ENCODE results near the gene TRAPPC8.

- TF ChIP-seq, protein P1, sequence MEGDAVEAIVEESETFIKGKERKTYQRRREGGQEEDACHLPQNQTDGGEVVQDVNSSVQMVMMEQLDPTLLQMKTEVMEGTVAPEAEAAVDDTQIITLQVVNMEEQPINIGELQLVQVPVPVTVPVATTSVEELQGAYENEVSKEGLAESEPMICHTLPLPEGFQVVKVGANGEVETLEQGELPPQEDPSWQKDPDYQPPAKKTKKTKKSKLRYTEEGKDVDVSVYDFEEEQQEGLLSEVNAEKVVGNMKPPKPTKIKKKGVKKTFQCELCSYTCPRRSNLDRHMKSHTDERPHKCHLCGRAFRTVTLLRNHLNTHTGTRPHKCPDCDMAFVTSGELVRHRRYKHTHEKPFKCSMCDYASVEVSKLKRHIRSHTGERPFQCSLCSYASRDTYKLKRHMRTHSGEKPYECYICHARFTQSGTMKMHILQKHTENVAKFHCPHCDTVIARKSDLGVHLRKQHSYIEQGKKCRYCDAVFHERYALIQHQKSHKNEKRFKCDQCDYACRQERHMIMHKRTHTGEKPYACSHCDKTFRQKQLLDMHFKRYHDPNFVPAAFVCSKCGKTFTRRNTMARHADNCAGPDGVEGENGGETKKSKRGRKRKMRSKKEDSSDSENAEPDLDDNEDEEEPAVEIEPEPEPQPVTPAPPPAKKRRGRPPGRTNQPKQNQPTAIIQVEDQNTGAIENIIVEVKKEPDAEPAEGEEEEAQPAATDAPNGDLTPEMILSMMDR (IDR thresholded peaks at IDR 0.05 in 8 of 11, conservative IDR thresholded peaks at IDR 0.05 in 3 of 11) = no peak
- no peak for TF ChIP-seq POLR2AphosphoS5 (IDR thresholded peaks at IDR 0.05)
- no peak for TF ChIP-seq POLR2A (IDR thresholded peaks at IDR 0.05)
These were observed 62.6 kb downstream of the TRAPPC8 start for GRCh38 chr18:31880186-31880898.
